Measurements from ENCODE around the gene TSGA10IP.

The TSGA10IP gene

GRCh38 chr11:65919141-65919572, 26.1 kb upstream of the TSGA10IP start, which contains the start of gene DRAP1:
Gene DRAP1, plus strand, starts transcription at chr11:65919426. Its CDS starts 76 bp downstream, at chr11:65919502.
- DNase-seq (ENCODE audit: low read depth): peak; percentile 99
- peak within 1 kb of the TSS; percentile 89 for H3K4me3 ChIP-seq (ENCODE audit: low read depth, low read length)
- TF ChIP-seq MYC (IDR thresholded peaks at IDR 0.05; ENCODE audit: low read depth, low read length): peak; percentile 89
- TF ChIP-seq POLR2A (IDR thresholded peaks at IDR 0.05; ENCODE audit: extremely low read depth, insufficient read length): no peak
- TF ChIP-seq, protein P1, sequence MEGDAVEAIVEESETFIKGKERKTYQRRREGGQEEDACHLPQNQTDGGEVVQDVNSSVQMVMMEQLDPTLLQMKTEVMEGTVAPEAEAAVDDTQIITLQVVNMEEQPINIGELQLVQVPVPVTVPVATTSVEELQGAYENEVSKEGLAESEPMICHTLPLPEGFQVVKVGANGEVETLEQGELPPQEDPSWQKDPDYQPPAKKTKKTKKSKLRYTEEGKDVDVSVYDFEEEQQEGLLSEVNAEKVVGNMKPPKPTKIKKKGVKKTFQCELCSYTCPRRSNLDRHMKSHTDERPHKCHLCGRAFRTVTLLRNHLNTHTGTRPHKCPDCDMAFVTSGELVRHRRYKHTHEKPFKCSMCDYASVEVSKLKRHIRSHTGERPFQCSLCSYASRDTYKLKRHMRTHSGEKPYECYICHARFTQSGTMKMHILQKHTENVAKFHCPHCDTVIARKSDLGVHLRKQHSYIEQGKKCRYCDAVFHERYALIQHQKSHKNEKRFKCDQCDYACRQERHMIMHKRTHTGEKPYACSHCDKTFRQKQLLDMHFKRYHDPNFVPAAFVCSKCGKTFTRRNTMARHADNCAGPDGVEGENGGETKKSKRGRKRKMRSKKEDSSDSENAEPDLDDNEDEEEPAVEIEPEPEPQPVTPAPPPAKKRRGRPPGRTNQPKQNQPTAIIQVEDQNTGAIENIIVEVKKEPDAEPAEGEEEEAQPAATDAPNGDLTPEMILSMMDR (IDR thresholded peaks at IDR 0.05; ENCODE audit: low read depth, low read length): no peak
- TF ChIP-seq, protein P2, sequence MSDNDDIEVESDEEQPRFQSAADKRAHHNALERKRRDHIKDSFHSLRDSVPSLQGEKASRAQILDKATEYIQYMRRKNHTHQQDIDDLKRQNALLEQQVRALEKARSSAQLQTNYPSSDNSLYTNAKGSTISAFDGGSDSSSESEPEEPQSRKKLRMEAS (IDR thresholded peaks at IDR 0.05; ENCODE audit: low read depth, low read length): peak; percentile 80

- TF ChIP-seq, protein P1 (IDR thresholded peaks at IDR 0.05; ENCODE audit: low read depth, low read length): no peak
- TF ChIP-seq MYC (IDR thresholded peaks at IDR 0.05; ENCODE audit: low read depth, low read length): no peak
- TF ChIP-seq, protein P2 (IDR thresholded peaks at IDR 0.05; ENCODE audit: low read depth, low read length): no peak
- peak overlapping the region; percentile 63 for H3K4me3 ChIP-seq (ENCODE audit: low read depth, low read length)
- peak; percentile 63 for DNase-seq (ENCODE audit: low read depth)
Observed at GRCh38 chr11:65919573-65920371, 25.5 kb upstream of the TSGA10IP start.

GRCh38 chr11:65920372-65920802, 24.9 kb upstream of the TSGA10IP start:
- TF ChIP-seq POLR2A (IDR thresholded peaks at IDR 0.05; ENCODE audit: extremely low read depth, insufficient read length) (no peak), MYC (IDR thresholded peaks at IDR 0.05; ENCODE audit: low read depth, low read length) (no peak)
- TF ChIP-seq, protein P2 (IDR thresholded peaks at IDR 0.05; ENCODE audit: low read depth, low read length): no peak
- TF ChIP-seq, protein P1 (IDR thresholded peaks at IDR 0.05; ENCODE audit: low read depth, low read length): no peak
- DNase-seq (ENCODE audit: low read depth): no peak
- H3K4me3 ChIP-seq (ENCODE audit: low read depth, low read length): peak overlapping the region; percentile 63

DNA sequence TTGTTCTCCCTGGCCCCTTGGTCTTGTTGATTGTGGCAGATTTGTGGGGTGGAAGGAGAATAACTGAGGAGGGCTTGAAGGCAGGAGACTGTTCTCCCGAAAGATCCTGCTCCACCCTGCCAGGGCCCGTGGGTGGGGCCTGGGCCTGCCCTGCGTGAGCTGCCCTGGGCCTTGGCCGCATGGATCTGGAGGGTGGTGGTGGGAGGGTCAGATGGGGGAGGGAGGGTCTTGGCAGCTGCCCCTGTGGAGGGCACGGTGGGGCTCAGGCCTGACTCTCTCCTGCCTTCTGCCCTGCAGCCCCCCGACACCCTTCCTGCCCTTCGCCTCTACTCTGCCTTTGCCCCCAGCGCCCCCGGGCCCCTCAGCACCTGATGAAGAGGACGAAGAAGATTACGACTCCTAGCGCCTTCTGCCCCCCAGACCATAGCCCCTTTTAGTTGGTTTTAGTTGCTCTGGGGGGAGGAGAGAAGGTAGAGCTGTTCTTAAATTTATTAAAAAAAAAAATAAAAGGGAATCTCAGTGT, 24.2 kb upstream of the TSGA10IP start:
- TF ChIP-seq MYC (IDR thresholded peaks at IDR 0.05; ENCODE audit: low read depth, low read length): no peak
- TF ChIP-seq POLR2A (IDR thresholded peaks at IDR 0.05; ENCODE audit: extremely low read depth, insufficient read length): no peak
- TF ChIP-seq, protein P1 (IDR thresholded peaks at IDR 0.05; ENCODE audit: low read depth, low read length): no peak
- TF ChIP-seq, protein P2 (IDR thresholded peaks at IDR 0.05; ENCODE audit: low read depth, low read length): no peak
- H3K4me3 ChIP-seq (ENCODE audit: low read depth, low read length): no peak overlapping the region

DNA sequence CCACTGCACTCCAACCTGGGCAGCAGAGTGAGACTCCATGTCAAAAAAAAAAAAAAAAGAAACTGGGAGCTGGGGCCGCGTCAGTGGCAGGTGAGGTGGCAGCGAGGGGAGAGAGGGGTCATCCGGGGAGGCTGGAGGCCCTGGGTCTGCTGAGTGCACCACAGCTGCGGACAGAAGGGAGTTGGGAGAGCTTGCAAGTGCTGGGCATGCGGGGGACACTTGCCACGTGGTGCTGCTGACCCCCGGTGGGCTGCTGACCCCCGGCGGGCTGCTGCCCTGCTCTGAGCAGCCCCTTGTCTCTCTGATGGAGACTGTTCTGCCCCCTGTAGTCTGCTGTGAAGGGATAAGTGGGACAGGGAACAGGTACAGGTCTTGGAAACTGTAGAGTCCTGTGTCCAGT, 23.4 kb upstream of the TSGA10IP start:
- DNase-seq (ENCODE audit: low read depth): no peak
- TF ChIP-seq, protein P1 (IDR thresholded peaks at IDR 0.05; ENCODE audit: low read depth, low read length): no peak
- TF ChIP-seq, protein P2 (IDR thresholded peaks at IDR 0.05; ENCODE audit: low read depth, low read length): no peak
- no peak for TF ChIP-seq MYC (IDR thresholded peaks at IDR 0.05; ENCODE audit: low read depth, low read length)
- TF ChIP-seq POLR2A (IDR thresholded peaks at IDR 0.05; ENCODE audit: extremely low read depth, insufficient read length): no peak
- no peak overlapping the region for H3K4me3 ChIP-seq (ENCODE audit: low read depth, low read length)

More for the DNA sequence above, 24.2 kb upstream of the TSGA10IP start:
- DNase-seq (ENCODE audit: low read depth): no peak

Measured in NB4 (cell line).